IMR-90 (cell line): ENCODE results near the gene ST6GALNAC4. TPM values are rescaled to one million over a fixed set of nuclear protein-coding genes. Genes with fewer than 3 reads are reported as not detected.

Experiments used
- ATAC-seq: fragments of 200-7000 bp; cut with Tn5 transposase; 2 replicates; pipeline ENCODE4 v1.9.1; 2020; ENCODE audit warnings: low read depth, mild to moderate bottlenecking, moderate library complexity
- BruUV-seq: library from RNA; stranded (reverse); fragments of 400-500 nt; replicated peaks from 2 replicates; lab custom pipeline; 2021; lab: Mats Ljungman, UMichigan
- CTCF ChIA-PET: fragments of 300-600 bp; formaldehyde crosslinking; extraction: SDS; loops from one replicate; lab custom pipeline; 2021; ENCODE audit warnings: antibody characterized with exemption; lab: Yijun Ruan, JAX
- POLR2A ChIA-PET: fragments of 300-600 bp; sonication (Branson Sonifier 250); formaldehyde crosslinking; loops from one replicate; lab custom pipeline; 2022; ENCODE audit warnings: antibody characterized with exemption; ENCODE audit not compliant: unreplicated experiment; lab: Charles Lee
- DNase-seq: peaks from one replicate; pipeline ENCODE4 v3.0.0; 2013
- H2AFZ ChIP-seq: replicated peaks from 2 replicates; pipeline ENCODE3; 2013; ENCODE audit warnings: low read length, mild to moderate bottlenecking; ENCODE audit not compliant: poor library complexity
- H2AK5ac ChIP-seq: 2 replicates; pipeline ENCODE4 v1.6.1; 2013; ENCODE audit warnings: low read depth, low read length, inconsistent platforms
- H2AK9ac ChIP-seq: replicated peaks from 2 replicates; pipeline ENCODE3; 2013; ENCODE audit warnings: mild to moderate bottlenecking, low read depth, low read length, moderate library complexity; ENCODE audit not compliant: poor library complexity
- H2BK120ac ChIP-seq: 2 replicates; pipeline ENCODE4 v1.6.1; 2013; ENCODE audit warnings: low read depth, low read length, inconsistent platforms
- H2BK15ac ChIP-seq: 3 replicates; pipeline ENCODE4 v1.6.1; 2013; ENCODE audit warnings: low read depth, low read length, inconsistent platforms
- H2BK20ac ChIP-seq: 2 replicates; pipeline ENCODE4 v1.6.1; 2013; ENCODE audit warnings: low read depth, mild to moderate bottlenecking, inconsistent platforms, low read length, moderate library complexity
- H2BK5ac ChIP-seq: 2 replicates; pipeline ENCODE4 v1.6.1; 2013; ENCODE audit warnings: mild to moderate bottlenecking, low read depth, low read length, inconsistent platforms; ENCODE audit not compliant: poor library complexity, severe bottlenecking
- H3K14ac ChIP-seq: replicated peaks from 2 replicates; pipeline ENCODE4 v1.6.1; 2013; ENCODE audit warnings: low read depth, low read length, inconsistent platforms
- H3K18ac ChIP-seq: 2 replicates; pipeline ENCODE4 v1.6.1; 2013; ENCODE audit warnings: low read depth, low read length, control low read depth
- H3K23ac ChIP-seq: 2 replicates; pipeline ENCODE4 v1.6.1; 2013; ENCODE audit warnings: low read depth, low read length, inconsistent platforms
- H3K27ac ChIP-seq: 2 replicates; pipeline ENCODE4 v1.5.1; 2013; ENCODE audit warnings: mild to moderate bottlenecking, control low read depth, low read length; ENCODE audit not compliant: insufficient read depth
- H3K27me3 ChIP-seq: 2 replicates; pipeline ENCODE4 v1.6.1; 2013; ENCODE audit warnings: low read length; ENCODE audit not compliant: control insufficient read depth, insufficient read depth
- H3K36me3 ChIP-seq: 2 replicates; pipeline ENCODE4 v1.6.1; 2013; ENCODE audit warnings: low read length, mixed read lengths; ENCODE audit not compliant: control insufficient read depth, insufficient read depth
- H3K4ac ChIP-seq: 2 replicates; pipeline ENCODE4 v1.6.1; 2013; ENCODE audit warnings: low read depth, low read length, inconsistent platforms
- H3K4me1 ChIP-seq: 2 replicates; pipeline ENCODE4 v1.6.1; 2013; ENCODE audit warnings: low read length, mixed read lengths; ENCODE audit not compliant: control insufficient read depth, insufficient read depth
- H3K4me2 ChIP-seq: 2 replicates; pipeline ENCODE4 v1.6.1; 2013; ENCODE audit warnings: low read depth, mild to moderate bottlenecking, control low read depth, low read length, moderate library complexity
- H3K4me3 ChIP-seq: 2 replicates; pipeline ENCODE4 v1.5.1; 2013; ENCODE audit warnings: low read depth, mild to moderate bottlenecking, control low read depth, low read length, moderate library complexity; ENCODE audit not compliant: insufficient read depth
- H3K56ac ChIP-seq: 2 replicates; pipeline ENCODE4 v1.6.1; 2013; ENCODE audit warnings: low read length, inconsistent platforms; ENCODE audit not compliant: insufficient read depth; ENCODE audit errors: extremely low read depth
- H3K79me1 ChIP-seq, 2 experiments: 2 replicates each; pipeline ENCODE4 v1.6.1; 2013; ENCODE audit warnings: low read length in 2 of 2, inconsistent platforms in 1 of 2, low read depth in 1 of 2
- H3K9ac ChIP-seq: 2 replicates; pipeline ENCODE4 v1.6.1; 2013; ENCODE audit warnings: low read depth, low read length, control low read depth
- H3K9me1 ChIP-seq: 2 replicates; pipeline ENCODE4 v1.6.1; 2013; ENCODE audit warnings: low read length, inconsistent platforms; ENCODE audit not compliant: insufficient read depth
- H3K9me3 ChIP-seq: 2 replicates; pipeline ENCODE4 v1.6.1; 2013; ENCODE audit warnings: low read length; ENCODE audit not compliant: control insufficient read depth, insufficient read depth
- H4K20me1 ChIP-seq: 2 replicates; pipeline ENCODE4 v1.6.1; 2013; ENCODE audit warnings: low read length, inconsistent platforms; ENCODE audit not compliant: insufficient read depth
- H4K5ac ChIP-seq: 2 replicates; pipeline ENCODE4 v1.6.1; 2013; ENCODE audit warnings: mild to moderate bottlenecking, low read depth, low read length, control low read depth
- H4K8ac ChIP-seq, 2 experiments: 2 replicates each; pipeline ENCODE4 v1.6.1; 2013; ENCODE audit warnings: low read depth in 2 of 2, low read length in 2 of 2, control low read depth in 1 of 2, inconsistent platforms in 1 of 2
- H4K91ac ChIP-seq: 2 replicates; pipeline ENCODE4 v1.6.1; 2013; ENCODE audit warnings: low read depth, low read length, inconsistent platforms; ENCODE audit not compliant: insufficient read depth
- BHLHE40 ChIP-seq: fragments of 150-350 bp; IDR thresholded peaks from 2 replicates; pipeline ENCODE4 v1.6.1; 2016; ENCODE audit warnings: mild to moderate bottlenecking, low read depth, low read length
- CEBPB ChIP-seq: IDR thresholded peaks from 2 replicates; pipeline ENCODE4 v1.6.1; 2012; ENCODE audit warnings: low read depth, low read length, improper control_type of control experiment
- CTCF ChIP-seq: conservative IDR thresholded peaks from 2 replicates; pipeline ENCODE4 v1.5.1; 2012; ENCODE audit warnings: mild to moderate bottlenecking, low read depth, low read length, improper control_type of control experiment
- MAFK ChIP-seq: IDR thresholded peaks from 2 replicates; pipeline ENCODE4 v1.6.1; 2012; ENCODE audit warnings: low read depth, low read length, improper control_type of control experiment
- MAZ ChIP-seq: IDR thresholded peaks from 2 replicates; pipeline ENCODE4 v1.6.1; 2012; ENCODE audit warnings: low read depth, mild to moderate bottlenecking, low read length, improper control_type of control experiment, moderate library complexity, borderline replicate concordance
- NFE2L2 ChIP-seq: fragments of 150-350 bp; IDR thresholded peaks from 2 replicates; pipeline ENCODE4 v1.6.1; 2016; ENCODE audit warnings: low read depth, mild to moderate bottlenecking, low read length
- POLR2A ChIP-seq: IDR thresholded peaks from 2 replicates; pipeline ENCODE4 v1.6.1; 2012; ENCODE audit warnings: mild to moderate bottlenecking, low read depth, low read length
- RAD21 ChIP-seq: IDR thresholded peaks from 2 replicates; pipeline ENCODE4 v1.6.1; 2012; ENCODE audit warnings: low read length, improper control_type of control experiment
- RFX5 ChIP-seq: IDR thresholded peaks from 2 replicates; pipeline ENCODE4 v1.8.0; 2012; ENCODE audit warnings: low read depth, mild to moderate bottlenecking, low read length, moderate library complexity
- SMC3 ChIP-seq: fragments of 150-350 bp; IDR thresholded peaks from 2 replicates; pipeline ENCODE4 v1.6.1; 2016; ENCODE audit warnings: low read depth, mild to moderate bottlenecking, antibody characterized with exemption, low read length, moderate library complexity
- WGBS, 2 experiments: methylation state at CpG; one replicate each; pipeline versions ENCODE4 v1.1.5 to v1.1.7; 2013; ENCODE audit warnings: missing lambda C conversion rate in 2 of 2; ENCODE audit not compliant: insufficient read length in 1 of 2; ENCODE audit errors: extremely low coverage in 2 of 2; 5-methylcytosine and 5-hydroxymethylcytosine counted together
- dilution Hi-C: fragments of 300-500 bp; cut with HindIII; formaldehyde crosslinking; loops from one replicate; pipeline ENCODE4 v1.14.3; 2018; ENCODE audit warnings: low sequenced_read_pairs; ENCODE audit not compliant: unreplicated experiment
- in situ Hi-C: fragments of 300-500 bp; cut with MboI; formaldehyde crosslinking; loops from 3 replicates; pipeline ENCODE4 v1.14.3; 2019; ENCODE audit warnings: low sequenced_read_pairs, inconsistent platforms, mixed read lengths
- intact Hi-C: fragments of 100-400 bp; cut with micrococcal nuclease; formaldehyde crosslinking; loops from 2 replicates; pipeline ENCODE4 v1.10.0; 2022
- polyA plus RNA-seq, 3 experiments: library from polyadenylated mRNA; depleted of rRNA; stranded (reverse); fragments of >200 nt; gene quantifications; 2 replicates each; pipeline ENCODE4 v1.2.3, GENCODE V29; 2012; ENCODE audit warnings: low replicate concordance in 1 of 3
- total RNA-seq: library from RNA; depleted of rRNA; stranded (reverse); fragments of >200 nt; gene quantifications from 2 replicates; pipeline ENCODE4 v1.2.3, GENCODE V29; 2012

The ST6GALNAC4 gene
- total and polyA plus RNA-seq, 2 of the 4 experiments (the other 2 are of a cell fraction), result 12.5 to 32.9 TPM

- H3K4ac ChIP-seq, result no peak overlapping the region
- H2BK20ac ChIP-seq, result no peak overlapping the region
- no peak overlapping the region for H3K14ac ChIP-seq
- H2BK15ac ChIP-seq, result no peak overlapping the region
- no peaks in the 10 kb centered on the region for H3K9me3 ChIP-seq
- in situ Hi-C loops, result no loop called here
- no peak overlapping the region; the same call in 1 of the 2 replicates for H3K23ac ChIP-seq
- H3K4me2 ChIP-seq, result no peak overlapping the region
- no peak overlapping the region for H3K27ac ChIP-seq
- DNase-seq, result no peak
- dilution Hi-C loops, result no loop called here
- 75% methylated on average over 8 of the region's 8 CpGs; no CpG with 5 or more reads in 1 of the 2 experiments for WGBS, 2 experiments
- H3K79me1 ChIP-seq, result no peaks in the 10 kb centered on the region
- H3K4me3 ChIP-seq, result no peak overlapping the region
- no TSS peak for BruUV-seq
- H2BK5ac ChIP-seq, result no peak overlapping the region
- H3K9me1 ChIP-seq, result peaks cover 3% of the 10 kb centered on the region; the same call in 1 of the 2 replicates
- H4K5ac ChIP-seq, result no peak overlapping the region
- H2BK120ac ChIP-seq, result no peak overlapping the region
- ChIA-PET CTCF (no interaction called here), POLR2A (no interaction called here)
- H3K27me3 ChIP-seq, result no peaks in the 10 kb centered on the region
- H4K20me1 ChIP-seq, result no peaks in the 10 kb centered on the region
- H2AK5ac ChIP-seq, result peak overlapping the region; percentile 8; the same call in 1 of the 2 replicates
- no peak for ATAC-seq
- H3K9ac ChIP-seq, result no peak overlapping the region
- no peak overlapping the region for H4K91ac ChIP-seq
- no peak overlapping the region for H3K18ac ChIP-seq
- H3K56ac ChIP-seq, result no peak overlapping the region
- H4K8ac ChIP-seq, result no peak overlapping the region
- peak overlapping the region; percentile 63 for H2AFZ ChIP-seq
- H2AK9ac ChIP-seq, result peak overlapping the region; percentile 65
- H3K36me3 ChIP-seq, result no peaks in the 10 kb centered on the region
- H3K4me1 ChIP-seq, result no peaks in the 10 kb centered on the region
- intact Hi-C loops, result no loop called here
- TF ChIP-seq CEBPB (no peak), NFE2L2 (no peak), MAFK (no peak), SMC3 (no peak), MAZ (no peak), BHLHE40 (no peak), RFX5 (no peak), CTCF (no peak), POLR2A (no peak), RAD21 (no peak)
These were observed 56.6 kb downstream of the ST6GALNAC4 start for GRCh38 chr9:127860260-127860659.
